HG02588 (cell line): ENCODE data around the gene GDPD2.

Experiments used
- ATAC-seq: cut with Tn5 transposase; IDR thresholded peaks from one replicate; pipeline ENCODE4 v1.9.1; 2021; ENCODE audit warnings: mild to moderate bottlenecking, moderate library complexity; ENCODE audit not compliant: unreplicated experiment

Gene GDPD2

DNA sequence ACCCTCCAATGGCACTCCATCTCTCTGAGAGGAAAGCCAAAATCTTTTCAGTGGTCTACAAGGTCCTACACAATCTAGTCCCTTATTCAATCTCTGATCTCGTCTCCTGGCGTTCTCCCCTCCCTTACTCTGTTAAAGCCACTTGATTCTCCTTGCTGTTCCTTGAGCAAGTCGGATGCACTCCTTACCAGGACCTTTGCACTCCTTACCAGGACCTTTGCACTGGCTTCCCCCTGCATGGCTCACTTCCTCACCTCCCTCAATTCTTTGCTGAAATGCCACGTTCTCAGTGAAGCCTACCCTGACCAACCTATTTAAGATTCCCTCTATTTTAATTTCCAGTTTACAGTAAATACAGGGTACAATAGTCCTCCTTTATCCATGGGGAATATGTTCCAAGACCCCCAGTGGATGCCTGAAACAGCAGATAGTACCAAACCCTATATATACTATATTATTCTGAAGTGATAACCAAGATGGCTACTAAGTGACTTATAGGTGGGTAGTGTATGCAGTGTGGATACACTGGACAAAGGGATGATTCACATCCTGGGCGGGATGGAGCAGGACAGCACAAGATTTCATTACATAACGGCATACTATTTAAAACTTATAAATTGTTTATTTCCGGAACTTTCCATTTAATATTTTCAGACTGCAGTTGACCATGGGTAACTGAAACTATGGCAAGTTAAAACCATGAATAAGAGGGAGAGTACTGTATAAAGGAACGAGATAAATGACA, 15.0 kb downstream of the GDPD2 start:
- ATAC-seq: no peak

DNA sequence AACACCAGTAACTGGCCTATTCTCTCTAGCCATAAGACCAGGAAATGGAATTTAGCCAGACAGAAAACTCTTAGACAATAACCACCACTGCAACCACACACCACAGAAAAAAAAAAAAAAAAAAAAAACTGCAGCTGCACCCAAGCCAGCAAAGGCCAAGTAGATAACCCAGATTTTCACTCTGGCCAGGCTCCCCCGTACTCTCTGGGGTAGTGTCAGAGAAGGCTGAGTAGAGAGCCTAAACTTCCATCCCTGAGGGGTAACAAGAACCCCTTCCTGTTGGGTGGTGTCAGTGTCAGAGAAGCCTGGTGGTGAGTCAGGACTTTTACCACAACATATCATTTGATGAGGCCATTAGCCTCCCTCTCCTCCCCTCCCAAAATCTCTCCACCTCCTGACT, 15.9 kb downstream of the GDPD2 start:
- no peak for ATAC-seq

DNA sequence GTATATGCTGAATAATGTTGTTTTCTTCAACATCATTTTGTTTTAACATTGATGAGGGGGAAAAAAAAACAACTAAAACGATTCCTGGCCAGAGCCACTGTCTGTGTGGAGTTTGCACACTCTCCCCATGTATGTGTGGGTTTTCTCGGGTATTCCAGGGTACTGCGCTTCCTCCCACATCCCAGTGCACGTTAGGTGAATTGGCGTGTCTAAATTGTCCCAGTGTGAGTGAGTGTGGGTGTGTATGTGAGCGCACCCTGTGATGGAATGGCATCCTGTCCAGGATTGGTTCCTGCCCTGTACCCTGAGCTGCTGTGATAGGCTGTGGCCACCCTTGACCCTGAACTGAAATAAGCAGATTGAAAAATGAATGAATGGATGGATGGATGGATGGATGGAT, 19.1 kb downstream of the GDPD2 start:
- no peak for ATAC-seq

DNA sequence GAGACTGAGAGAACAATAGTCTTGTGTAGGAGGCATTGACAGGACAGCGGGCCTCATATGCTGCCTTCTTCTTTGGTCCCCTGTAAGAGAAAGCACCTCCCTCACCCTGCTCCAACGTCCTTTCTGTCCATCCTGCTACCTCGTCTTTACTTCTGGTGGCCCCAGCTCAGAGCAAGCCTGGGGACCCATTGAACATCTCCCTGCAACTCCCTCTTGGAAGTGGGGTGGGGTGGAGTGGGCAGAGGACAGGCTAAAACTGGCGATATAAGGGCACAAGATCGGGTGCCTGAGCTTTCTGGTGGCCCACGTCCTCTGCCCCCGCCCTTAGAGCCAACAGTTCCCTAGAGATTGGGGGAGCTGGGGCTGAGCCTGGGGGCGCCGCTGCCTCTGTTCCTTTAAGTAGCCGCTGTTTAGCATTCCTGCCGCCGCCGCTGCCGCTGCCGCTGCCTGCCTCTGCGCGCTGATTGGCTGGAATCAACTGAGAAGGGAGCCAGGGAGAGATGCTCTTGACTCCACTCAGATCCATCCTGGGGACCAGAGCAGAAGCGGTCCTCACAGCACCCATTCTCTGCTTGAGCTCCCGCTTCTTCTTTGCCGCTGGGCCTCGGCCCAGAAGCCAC, 21.3 kb downstream of the GDPD2 start, which contains the start of gene DLG3:
Gene DLG3, plus strand, starts transcription at position 510 of the 620 bp plus-strand sequence. CDS start 367 bp downstream, outside the sequence.
- ATAC-seq: no peak

DNA sequence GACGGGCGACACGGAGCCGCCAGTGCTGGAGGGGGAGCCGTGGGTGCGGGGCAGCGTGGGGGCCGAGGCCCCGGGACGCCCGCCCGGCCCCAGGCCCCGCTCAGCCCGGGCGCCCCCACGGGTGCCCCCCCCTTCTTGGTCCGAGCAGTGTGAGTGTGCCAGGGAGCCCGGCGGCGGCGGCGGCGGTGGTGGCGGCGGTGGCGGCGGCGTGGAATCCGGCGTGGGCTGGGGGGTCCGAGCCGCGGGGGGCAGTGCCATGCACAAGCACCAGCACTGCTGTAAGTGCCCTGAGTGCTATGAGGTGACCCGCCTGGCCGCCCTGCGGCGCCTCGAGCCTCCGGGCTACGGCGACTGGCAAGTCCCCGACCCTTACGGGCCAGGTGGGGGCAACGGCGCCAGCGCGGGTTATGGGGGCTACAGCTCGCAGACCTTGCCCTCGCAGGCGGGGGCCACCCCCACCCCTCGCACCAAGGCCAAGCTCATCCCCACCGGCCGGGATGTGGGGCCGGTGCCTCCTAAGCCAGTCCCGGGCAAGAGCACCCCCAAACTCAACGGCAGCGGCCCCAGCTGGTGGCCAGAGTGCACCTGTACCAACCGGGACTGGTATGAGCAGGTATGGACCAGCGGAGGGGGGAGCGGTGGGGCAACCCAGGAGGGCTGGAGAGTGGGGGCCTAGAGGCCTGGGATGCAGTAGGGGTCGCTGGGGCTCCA, 22.0 kb downstream of the GDPD2 start:
- no peak for ATAC-seq

DNA sequence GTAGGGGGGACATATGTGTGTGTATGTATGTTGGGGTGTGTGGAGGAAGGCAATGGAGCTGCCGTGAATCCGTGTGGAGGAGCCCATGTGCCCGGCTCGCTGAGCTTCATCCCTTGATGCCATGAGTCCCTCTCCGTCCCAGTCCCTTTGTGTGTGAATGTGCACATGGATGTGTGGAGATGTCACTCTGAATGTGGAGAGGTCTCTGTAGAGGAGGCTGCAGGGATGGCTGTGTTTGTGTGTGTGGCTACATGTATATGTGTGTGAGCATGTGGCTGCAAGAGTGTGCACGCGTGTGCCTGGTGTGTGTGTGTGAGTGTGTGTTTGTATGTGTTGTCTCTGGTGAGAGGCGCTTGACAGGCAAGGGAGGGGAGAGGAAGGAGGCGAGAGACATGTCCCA, 22.8 kb downstream of the GDPD2 start:
- ATAC-seq: no peak

DNA sequence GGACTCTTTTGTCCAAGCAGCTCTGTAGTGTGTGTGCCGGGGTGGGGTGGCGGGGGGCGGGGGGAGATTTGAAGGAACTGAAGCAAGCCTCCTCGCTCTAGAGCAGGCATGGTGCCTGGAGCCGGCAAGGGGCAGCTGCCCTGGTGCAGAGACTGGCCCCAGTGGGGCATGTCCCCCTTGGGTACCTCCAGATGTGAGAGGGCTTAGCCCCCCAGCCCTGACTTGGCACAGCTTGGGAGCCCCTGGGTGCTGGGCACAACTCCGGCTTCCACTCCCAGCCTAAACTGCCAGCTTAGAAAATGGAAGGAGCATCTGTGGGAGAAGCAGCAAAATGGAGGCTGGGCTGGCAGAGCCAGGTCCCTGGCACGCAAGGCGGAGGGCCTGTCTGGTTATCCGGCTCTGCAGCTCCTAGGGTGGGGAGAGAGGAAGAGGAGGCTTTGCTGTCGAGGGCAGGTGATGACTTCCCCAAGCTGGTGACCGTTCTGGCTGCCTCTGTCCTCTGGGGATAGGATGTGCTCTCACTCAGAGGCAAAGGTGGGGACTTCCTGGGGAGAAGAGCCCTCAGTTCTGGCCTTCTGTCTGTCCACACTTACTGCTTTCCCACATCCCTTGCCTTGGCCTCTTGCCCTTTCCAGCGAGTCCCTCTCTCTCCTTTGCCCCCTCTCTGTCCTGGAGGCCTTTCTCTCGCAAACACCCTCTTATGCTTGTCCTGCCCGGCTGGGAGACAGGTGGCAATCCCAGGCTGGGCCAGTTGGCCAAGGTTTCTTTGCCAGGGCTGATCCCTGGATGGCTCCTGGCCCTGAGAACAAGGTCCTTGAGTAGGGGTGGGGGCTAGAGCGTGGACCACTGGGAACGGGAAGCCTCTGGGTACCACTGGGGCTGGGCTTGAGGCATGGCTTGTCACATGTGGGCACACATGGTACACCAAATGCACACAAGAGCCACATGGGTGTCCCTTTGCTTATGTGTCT, 23.6 kb downstream of the GDPD2 start:
- no peak for ATAC-seq

DNA sequence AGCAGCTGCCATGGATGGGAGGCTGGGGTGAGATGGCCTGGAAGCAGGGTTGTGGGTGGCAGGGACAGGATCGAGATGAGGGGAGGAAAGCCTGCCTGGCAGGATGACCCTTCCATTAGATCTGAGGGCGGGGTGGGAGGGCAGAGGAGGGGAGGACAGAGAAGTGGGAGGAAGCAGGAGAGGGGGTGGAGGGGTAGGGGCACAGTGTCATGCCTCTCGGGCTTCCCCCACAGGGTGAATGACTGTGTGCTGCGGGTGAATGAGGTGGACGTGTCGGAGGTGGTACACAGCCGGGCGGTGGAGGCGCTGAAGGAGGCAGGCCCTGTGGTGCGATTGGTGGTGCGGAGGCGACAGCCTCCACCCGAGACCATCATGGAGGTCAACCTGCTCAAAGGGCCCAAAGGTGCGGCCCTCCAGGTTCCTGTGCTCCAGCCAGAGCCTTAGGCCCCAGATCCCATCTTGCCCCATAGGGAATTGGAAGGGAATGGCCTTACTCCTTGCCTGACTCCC, 26.4 kb downstream of the GDPD2 start:
- no peak for ATAC-seq

DNA sequence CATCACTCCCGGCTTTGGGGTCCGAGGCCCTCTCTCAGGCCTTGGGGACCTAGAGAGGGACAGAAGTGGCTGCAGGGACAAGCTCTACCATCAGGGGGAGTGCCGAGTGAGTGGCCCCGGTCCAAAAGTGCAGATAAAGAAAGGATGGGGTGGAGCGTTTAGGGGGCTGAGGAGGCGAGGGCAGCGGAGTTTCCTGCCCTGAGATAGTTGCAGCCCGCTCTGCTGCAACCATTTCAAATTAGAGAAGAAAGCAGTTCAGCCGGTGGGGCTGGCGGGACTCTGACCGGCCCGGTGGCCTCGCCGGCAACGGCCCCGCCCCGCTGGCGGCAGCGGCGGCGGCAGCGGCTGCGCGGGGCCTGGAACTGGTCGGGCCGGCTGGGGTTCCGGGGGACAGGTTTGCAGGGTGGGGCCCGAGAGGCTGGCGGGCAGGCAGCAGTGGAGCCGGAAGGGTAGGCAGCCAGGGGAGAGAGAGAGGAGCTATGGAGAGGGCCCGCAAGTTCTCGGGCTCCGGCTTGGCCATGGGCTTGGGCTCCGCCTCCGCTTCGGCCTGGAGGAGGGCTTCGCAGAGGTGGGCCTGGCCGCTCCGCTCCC, 29.1 kb downstream of the GDPD2 start:
- peak; percentile 43 for ATAC-seq

DNA sequence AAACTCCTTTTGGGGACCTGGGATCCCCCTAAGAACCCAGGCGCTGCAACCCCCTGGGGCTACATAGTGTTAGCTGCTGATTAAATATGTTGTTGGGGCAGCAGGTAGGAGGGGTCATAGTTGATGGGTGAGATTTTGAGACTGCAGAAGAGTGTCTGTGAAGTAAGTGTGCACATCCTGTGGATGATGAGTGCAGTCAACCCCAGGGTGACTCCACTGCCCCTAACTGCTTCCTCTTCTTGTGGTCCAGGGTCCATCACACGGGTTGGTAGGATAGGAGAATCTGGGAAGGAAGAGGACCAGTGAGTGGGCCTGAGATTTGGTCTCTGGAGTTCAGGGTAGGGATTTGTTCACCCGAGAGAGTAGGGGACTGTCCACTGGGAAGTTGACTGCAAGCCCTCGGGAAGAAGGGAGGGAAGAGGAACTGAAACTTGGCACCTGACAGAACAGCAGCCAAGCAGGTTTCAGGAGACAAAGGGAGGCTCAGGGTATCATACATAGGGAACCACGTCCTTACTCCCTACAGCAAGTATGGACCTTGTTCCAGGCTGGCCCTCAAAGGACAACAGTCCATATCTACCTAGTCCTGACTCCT, 30.0 kb downstream of the GDPD2 start:
- ATAC-seq: no peak

DNA sequence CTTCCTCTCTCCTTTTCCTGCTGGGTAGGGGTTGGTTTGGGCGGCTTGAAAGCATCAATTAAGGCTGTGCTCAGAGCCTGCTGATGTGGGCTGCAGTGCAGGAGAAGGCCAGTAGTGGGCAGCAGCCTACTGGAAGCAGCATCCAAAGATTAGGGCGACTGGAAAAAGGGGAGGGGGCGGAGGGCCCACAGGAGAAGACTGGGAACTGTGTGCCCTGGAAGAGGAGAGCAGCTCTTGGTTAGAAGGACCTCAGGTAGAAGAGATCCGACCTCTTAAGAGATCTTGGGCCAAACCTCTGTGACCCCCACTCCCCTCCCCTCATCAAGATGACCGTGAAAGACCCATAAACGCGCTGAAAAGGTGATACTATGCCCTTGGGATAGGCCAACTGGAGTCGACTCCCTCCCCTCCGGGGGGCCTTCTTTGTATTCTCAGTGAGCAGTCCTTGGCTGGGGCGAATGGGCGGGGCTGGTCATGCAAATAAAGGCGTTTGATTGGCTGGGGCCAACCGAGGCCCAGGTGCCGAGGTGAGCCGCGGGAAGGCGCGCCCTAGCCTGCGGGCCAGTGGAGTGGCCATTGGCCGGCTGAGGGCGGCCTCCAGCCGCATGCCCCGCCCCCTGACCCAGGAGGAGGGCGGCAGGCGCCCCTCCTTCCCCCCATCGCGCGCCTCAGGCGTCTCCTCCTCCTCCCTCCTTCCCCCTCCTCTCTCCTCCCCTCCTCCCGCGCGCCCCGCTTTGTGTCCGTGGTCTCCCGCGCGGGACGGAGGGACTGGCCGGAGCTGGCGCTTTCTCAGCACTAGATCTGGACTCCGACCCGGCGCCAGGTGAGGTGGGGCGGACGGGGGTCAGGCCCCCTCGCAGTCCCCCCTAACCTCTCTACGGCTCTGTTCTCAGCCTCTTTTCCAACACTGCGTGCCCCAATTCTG, 31.6 kb downstream of the GDPD2 start:
- ATAC-seq: peak; percentile 47

DNA sequence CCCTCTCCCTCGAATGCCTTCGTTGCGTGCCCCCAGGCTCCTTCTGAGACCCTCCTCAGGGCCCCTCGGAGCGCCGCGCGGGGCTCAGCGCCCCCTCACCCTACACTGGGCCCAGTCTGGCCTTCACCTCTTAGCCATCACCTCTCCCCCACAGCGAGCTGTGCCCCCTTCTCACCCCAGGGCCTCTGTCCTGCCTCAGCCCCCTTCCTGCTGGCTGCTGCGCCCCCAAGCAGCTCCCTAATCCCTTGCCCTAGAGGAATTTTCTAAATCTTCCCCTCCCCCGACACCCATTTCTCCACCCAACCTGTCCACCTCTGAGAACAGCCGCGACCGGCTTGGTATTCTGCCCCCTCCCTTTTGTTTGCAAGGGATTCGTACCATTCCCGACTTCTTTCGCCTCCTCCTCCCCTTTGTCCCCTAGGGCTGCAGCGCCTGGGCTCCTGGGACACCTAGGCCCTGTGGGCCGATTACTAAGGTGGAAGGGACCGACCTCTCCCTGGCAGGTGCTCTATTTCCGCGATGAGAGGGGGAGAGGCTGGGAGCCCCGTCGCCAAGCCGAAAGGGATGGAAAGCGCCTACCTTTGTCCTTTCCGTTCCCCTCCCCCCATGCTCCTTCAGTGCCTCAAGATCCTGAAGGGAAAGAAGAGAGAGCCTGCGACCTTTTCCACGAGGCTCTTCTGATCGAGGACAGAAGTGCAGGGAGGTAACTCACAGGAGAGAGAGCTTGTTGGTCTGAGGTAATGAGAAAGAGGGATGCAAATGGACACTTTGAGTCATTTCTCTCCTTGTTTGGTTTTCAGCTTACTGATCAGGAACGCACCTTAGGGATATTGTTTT, 32.5 kb downstream of the GDPD2 start:
- no peak for ATAC-seq

DNA sequence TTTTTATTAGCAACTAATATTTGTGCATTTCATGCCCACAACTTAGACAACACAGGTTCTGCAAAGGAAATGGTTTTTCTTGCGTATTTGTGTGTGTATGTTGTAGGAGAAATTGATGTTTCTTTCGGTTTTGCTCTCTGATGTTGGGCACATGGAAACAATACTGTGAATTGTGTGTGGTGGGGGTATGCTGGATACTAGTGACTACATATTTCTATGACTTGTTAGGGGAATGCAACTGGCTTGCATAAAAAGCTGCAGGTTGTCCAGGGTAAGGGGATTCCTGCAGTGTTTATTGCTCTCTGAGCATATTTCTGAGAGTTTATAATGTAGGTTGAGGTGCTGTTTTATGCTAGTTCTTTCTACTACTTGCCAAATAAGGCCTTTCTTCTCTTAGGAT, 33.1 kb downstream of the GDPD2 start:
- ATAC-seq: no peak

DNA sequence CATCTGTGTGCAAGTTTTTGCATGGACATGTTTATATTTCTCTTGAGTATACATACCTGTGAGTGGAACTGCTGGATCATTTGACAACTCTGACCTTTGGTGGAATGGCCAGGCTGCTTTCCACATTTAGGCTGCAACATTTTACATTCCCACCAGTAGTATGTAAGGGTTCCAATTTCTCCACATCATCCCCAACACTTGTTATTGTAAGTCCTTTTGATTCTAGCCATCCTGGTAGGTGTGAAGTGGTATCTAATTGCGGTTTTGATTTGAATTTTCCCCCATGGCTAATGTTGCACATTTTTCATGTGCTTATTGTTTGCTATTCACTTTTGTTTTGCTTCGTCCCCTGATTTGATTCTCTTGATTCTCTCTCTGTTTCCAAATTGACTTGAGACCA, 37.9 kb downstream of the GDPD2 start:
- no peak for ATAC-seq

DNA sequence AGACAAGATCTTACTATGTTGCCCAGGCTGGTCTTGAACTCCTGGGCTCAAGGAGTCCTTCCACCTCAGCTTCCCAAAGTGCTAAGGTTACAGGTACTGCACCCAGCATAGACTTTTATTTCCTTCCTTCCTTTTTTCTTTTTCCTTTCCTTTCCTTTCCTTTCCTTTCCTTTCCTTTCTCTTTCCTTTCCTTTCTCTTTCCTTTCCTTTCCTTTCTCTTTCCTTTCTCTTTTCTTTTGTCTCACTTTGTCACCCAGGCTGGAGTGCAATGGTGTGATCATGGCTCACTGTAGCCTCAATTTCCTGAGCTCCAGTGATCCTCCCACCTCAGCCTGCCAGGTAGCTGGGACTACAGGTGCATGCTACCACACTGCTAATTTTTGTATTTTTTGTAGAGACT, 40.9 kb downstream of the GDPD2 start:
- no peak for ATAC-seq

DNA sequence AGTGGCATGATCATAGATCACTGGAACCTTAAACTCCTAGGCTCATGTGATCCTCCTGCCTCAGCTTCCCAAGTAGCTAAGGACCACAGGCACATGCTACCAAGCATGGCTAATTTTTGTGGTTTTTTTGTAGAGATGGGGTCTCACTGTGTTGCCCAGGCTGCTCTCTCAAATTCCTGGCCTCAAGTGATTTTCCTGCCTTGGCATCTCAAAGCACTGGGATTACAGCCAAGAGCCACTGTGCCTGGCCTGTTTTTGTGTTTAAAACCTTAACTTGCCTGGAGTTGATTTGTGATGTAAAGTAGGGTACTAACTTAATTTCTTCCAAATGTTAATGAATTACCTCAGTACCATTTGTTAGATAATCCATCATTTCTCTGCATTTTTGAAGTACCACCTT, 43.9 kb downstream of the GDPD2 start:
- no peak for ATAC-seq

DNA sequence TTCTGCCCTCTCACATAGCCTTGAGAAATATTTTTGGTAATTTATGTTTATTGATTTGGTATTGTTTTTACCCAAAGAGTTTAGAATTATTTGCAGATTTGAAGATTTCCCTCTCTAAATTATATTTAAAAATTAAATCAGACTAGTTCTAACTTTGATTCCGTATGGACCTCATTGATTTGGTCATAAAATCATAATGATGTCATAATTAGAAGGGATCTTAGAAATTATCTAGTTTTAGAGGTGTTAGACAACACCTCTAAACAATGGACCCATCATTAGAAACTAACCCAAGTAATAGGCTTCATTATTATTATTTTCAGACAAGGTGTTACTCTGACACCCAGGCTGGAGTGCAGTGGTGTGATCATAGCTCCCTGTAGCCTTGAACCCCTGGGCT, 45.6 kb downstream of the GDPD2 start:
- ATAC-seq: no peak

DNA sequence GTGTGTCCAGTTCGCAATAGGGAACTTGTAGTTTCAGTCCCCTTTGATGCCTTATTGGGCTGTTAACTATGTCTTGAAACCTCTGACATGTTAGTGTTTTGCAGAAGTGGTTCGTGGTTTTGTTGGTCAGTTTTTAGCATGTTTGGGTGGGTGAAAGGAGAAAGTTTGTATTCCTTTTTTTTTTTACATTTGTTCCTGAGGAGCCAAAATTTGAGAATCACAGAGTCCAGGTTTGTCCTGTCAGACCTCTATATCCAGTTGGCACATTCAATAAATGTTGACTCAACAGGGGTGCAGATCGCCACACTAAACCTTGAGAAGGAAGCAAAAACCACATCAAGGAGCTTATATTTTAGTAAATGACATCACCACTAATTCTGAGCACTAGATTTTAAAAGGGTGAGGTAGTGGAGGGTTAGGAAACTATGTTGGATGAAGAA, 47.8 kb downstream of the GDPD2 start:
- peak; percentile 47 for ATAC-seq
